SW480 (cell line): ENCODE data around the gene GPR151.

ENCODE experiments used
- DNase-seq: peaks from one replicate; pipeline ENCODE4 v3.0.0-alpha.2; 2016; ENCODE audit warnings: low spot score

The GPR151 gene

DNA sequence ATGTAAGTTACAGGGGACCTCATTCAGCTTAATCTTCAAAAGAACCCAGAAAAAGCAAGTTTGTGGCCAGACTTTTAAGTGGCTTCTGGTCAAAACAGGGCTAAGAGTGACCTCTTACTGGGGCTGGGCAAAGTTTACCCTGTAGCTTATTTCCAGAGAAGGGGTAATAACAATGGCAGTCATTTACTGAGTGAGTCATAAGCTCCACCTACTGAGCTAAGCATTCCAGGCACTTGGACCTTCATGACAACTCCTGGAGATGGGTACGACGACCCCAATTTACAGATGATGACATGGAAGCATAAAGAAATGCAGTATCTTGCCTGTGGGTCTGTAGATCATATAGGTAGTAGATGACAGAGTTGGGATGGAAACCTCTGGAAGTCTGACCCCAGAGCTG, 4.7 kb upstream of the GPR151 start:
- DNase-seq: peak; percentile 53

DNA sequence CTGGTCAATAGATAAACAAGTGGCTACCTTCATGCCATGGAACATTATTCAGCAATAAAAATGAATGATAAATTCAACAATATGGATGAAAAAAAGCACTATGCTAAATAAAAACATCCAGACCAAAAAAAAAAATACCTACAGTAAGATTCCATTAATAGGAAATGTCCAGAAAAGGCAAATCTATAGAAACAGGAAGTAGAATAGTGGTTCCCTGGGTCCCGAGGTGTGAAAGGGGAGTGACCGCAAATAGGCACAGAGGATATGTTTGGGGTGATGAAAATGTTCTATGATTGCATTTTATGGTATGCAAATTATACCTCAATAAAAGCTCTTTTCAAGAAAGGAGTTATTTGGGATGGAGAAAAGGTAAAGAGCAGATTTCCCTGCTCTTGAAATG, 3.6 kb upstream of the GPR151 start:
- DNase-seq: no peak

DNA sequence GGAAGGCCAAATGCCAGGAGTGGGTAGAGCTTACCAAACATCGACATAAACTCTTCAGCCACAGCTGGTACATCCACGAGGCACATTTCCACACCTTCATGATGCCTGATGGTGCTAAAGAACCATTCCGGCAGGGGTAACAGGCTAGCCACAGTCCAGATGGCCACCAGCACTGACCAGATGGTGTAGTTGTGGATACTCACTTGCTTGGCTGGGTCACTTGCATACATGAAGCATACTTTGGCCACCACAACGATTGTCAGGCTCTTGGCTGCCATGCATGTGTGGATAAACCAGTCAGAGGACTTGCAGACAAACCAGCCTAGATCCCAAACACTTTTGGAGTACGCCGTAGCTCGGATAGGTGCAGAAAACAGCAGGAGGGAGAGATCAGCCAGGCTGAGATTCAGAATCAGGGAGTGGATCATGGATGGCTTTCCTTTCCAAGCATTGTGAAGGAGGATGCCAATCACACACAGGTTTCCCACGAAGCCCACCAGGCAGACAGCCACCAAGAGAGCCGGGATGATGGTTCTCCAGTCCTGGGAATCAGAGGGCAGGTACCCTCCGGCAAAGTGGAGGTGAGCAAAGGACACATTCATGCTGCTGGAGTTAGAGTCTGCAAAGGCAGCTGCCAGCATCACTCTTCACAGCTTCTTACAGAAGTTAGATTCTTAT, 378 bp downstream of the GPR151 start:
- DNase-seq: no peak

DNA sequence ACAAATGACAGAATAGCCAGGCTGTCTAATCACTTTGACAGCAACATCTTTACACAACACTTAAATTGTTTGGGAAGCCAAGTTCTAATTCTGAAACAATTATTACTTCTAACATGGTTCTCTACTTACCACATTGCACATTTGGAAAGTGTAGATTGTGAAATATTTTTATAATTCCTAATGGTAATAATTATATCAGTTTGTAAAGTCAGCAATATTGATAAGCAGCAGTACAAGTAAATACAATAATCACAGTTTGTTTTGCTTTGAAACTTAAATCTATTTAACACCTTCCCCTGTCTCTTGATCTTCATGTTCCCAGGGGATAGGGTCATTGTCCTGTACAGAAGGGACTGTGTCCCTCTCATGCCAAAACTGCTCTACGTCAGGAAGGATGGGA, 1.4 kb downstream of the GPR151 start:
- DNase-seq: no peak

DNA sequence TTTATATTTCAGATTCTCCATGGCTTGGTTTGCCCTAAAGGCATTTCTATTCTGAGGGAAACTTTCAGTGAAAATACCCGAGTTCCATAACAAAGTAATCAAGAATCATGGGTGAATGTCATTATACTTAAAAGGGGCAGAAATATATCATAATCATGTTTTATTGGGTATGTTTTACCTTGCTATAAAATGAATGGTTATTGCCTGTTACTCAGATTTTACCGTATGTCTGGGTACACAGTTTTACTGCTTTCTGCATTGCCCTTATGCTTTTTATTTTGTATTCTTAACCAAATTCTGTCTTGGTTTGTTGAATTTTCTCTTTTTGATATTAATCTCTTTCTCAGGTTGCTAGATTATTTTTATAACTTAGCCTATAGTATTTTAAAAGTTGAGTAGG, 2.5 kb downstream of the GPR151 start:
- DNase-seq: no peak

DNA sequence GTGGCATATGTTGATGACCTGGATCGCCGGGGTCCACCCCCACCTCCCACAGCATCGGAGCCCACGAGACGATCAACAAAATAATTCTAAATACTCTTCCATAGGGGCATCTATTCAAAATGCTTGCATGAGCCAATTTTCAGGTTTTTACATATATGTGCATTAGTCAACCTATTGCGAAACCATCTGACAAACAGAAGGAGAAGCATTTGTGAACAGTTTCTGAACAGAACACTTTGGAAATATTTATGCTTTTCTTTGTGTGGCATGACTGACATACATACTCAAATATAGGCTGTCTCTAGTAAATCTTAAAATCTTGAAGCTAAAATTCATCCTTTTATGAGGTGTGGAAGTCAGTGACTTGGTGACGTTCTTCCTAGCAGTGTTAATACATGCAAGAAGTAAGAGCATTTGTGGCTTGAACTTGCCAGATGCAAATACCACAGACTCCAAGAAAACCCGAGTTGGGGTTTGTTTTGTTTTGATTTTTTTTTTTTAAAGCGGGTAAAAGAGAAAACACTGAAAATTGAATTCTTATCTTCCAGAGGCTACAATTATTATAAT, 5.3 kb downstream of the GPR151 start:
- DNase-seq: no peak

DNA sequence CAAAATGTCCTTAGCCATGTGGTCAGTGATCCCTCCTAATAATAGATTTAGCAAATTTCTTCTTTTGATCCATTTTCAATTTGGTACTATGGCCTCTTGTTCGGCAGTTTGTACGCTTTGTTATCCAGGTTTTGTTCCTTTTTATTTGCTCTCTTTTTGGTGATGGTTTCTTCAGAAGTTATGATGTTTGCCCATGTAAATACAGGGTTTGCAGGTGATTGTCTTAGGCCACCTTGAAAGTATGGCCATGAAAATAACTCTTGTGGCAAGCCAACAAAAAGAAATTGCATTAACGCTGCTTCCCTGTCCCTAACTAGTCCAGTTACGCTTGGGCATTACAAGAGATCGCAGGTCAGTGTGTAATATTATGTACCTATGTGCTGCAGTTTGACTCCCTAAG, 8.6 kb downstream of the GPR151 start:
- no peak for DNase-seq

DNA sequence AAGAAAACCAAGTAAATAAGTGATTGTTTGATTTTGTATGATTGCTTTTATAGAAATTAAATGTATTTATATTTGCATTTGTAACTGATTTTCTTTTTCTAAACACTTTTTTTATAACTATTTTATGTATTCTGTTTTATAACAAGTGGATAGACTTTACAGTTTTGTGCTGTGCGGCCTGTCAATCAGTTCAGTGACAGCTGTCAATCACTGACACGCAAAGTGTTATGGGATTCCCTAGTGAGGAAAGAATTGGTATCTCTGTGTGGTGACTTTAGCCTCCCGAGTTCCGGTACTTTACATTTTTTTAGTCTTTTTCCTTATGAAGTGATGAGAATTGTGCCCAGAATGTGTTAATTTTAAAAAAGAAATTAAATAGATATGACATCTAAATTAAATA, 16.3 kb downstream of the GPR151 start:
- no peak for DNase-seq

DNA sequence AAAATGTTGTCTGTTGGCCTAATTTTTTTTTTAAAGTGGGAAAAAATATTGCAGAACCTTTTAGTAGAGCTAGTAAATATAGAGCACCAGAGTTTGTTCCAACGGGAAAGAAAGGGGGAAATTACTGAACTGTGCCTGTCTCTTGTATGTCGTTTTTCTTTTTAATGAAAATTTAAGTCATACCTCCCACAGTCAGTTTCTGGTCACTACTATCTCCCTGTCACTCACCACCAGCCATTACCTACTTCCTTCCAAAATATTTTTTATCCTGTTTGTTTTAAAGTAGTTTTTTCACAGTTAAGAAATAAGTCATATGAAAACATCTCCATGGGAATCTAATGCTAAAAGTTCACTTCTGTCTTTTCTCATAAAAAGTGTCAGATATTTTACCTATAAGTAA, 21.3 kb downstream of the GPR151 start:
- no peak for DNase-seq

DNA sequence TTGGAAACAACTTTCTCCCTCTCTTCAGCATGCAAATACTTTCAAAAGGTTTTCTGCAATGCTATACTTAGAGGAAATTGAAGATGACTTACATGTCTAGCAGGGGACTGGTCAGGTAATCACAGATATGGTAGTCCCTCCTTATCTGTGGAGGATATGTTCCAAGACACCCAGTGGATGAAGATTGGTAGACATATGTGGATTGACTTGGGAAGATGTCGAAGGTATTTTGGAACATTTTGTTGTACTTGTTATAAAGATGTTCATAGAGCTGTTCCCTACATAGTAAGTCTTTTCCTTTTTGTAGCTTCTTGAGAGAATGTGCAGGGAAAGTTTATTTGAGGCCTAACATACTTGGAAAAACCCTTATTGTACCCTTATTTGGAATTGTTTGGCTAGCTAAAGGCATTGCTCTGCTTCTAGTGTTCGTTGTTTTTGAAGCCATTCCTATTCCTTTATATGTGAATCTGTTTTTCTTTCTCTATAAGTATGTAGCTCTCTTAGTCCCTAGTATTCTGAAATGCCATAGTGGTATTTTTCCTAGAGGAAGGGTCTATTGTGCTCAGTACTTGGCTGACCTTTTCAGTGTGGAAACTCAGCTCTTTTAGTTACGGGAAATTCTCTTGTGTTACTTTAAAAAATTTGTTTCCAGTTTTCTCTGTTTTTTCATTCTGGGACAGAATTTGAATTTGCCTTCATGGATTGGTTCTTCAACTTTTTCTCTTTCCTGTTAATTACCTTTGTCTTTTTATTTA, 25.7 kb downstream of the GPR151 start:
- DNase-seq: no peak

DNA sequence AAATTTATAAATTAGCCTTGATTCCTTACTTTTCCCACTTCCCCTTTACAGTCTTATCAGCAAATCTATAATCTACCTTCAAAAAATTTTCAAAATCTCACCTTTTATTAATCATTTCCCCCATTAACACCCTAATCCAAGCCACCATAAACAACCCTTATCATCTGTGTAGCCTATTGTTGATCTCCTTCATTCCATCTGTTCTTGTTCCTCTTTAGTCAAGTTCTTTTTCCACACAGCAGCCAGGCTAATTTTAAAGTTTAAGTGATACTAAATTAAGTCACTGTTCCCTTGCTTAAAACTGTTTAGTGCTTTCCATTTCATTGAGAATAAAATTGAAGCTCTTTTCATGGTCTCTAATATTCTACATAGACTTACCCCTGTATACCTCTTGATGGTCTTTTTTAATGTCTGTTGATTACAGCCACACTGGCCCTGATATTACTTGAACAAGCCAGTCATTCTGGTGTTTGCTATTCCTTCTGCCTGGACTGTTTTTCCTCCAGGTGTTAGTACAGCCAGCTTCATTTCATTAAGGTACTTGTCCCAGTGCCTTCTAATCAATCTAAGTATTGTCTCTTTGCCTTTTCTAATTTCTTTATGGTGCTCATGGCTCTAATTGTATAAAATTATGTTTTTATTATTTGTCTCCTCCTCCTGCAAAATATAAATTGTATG, 31.1 kb downstream of the GPR151 start:
- DNase-seq: no peak

DNA sequence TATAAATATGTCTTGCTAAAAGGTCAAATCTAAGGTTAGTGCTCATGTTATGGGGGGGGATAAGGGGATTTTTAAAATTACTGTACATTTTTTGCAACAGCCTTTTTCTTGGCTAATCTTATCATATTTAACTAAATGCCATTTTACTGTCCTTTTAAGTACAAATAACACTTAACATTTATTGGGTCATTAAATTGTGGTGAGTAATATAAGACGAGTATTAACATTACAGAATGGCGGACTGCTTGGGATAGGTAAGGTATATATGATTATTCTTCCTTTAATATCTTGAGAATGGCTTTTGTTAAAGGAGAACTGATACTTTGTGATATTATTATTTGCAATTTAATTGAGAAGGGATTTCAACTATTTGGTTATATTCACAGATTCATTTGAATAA, 33.2 kb downstream of the GPR151 start:
- no peak for DNase-seq

DNA sequence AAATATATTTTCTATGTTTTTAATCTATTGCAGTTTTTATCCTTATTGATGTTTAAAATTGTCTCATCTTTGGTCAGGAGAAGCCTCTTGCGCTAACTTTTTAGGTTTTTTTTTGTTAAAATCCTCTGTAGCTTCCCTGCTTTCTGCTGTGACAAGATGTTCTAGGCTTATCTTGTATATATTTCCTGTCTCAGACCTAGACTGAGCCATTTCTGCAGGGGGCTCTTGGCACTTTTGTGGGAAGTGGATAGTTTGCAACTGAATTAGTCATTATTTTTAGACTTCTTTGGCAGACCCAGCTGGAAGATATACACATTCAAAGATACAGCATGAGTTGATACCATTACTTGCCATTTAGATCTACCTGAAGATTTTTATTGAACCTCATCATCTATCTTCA, 40.1 kb downstream of the GPR151 start:
- no peak for DNase-seq

DNA sequence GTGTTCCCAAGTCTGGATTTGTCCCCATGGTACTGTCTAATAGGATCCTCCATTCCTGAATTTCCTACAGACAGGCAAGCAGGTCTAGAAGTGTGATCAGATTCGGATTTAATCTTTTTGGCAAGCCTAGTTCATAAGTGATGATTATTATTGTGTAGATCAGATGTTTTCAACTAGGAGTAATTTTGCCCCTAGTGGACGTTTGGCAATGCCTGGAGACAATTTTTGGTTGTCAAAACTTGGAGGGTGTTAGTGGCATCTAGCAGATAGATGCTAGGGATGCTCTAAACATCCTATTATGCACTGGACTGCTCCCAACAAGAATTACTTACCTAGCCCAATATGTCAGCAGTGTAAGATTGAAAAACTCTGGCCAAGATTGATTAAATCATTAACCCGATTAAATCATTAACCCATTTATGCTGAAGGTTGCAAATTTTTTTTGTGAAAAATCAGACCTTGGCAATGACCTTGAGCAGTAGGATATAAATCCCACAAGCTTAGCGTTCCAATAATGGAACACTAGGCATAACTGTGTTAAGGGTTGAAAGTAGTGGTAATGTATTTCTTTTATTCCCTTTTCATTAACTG, 40.7 kb downstream of the GPR151 start:
- no peak for DNase-seq

DNA sequence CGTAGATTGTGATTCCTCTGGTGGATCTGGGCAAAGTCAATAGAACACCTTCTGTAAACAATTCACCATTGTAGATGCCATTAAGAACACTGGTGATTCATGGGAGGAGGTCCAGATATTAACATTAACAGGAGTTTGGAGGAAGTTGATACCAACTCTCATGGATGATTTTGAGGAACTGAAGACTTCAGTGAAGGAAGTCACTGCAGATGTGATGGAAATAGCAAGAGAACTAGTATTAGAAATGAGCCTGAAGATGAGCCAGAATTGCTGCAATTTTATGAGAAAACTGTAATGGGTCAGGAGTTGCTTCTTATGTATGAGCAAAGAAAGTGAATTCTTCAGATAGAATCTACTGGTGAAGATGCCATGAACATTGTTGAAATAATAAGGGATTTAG, 41.9 kb downstream of the GPR151 start:
- DNase-seq: no peak

DNA sequence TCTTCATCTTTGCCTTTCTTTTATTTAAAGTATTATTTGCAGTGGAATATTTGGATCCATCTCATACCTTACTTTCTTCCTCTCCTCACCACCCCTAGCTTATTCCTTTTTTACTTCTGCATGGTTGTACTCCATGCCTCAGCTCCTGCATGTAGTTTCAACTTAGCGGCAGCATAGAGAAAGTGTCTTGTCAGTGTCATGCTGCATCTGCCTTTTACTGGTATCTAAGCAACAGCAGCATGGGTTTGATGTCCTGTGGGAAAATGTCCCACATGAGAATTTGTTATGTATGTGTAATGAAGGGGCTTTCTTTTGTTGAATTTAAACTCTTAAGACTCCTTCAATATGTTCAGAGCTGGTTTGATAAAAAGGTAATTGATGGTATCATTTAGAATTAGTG, 48.2 kb downstream of the GPR151 start:
- DNase-seq: no peak

DNA sequence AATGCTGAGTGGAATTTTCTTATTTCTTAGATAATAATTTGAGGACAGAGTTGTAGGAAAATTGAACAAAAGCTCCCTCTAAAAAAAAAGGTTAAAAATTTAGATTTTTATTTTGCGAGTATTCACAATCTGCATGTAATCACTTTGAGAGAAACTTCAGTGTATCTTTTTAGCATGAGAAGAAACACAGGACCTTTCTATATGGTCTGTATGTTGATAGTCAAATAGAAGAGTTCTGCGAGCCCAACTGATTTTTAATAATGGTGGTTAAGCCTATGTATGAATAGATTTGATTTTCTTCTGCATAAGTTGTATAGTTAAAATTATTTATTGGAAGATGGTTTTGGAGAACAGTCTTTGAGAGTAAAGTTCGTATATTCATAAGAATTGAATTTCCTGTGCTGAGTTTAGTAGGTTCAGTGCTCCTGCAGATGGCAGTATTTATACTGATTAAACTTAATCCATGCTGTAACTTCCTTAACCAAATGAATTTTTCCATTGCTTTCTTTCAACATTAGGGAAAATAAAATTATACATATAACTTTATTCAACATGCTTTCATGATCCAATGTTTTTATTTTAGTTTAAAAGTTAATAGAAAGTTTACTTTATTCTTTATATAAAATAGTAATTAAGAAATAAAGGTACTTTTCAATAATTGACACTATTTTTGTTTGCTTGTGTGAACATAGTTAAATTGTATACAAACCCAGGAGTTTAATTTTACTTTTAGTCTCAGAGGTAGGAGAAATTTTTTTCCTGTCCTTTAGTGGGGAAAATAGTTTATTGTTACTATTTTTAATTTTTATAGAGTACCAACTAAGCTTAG, 49.3 kb downstream of the GPR151 start:
- peak; percentile 40 for DNase-seq

DNA sequence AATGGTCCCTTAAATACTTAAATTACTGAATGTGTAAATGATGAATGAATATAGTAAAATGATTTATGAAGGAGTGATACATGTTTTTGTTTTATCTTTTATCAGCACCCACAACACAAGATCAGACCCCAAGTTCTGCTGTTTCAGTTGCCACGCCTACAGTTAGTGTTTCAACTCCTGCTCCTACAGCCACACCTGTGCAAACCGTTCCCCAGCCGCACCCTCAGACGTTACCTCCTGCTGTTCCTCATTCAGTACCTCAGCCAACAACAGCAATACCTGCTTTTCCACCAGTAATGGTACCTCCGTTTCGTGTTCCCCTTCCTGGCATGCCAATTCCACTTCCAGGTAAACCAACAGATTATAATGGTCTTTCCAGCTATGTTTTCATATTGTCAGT, 52.5 kb downstream of the GPR151 start:
- DNase-seq: no peak
